Colonic mucosa (tissue), 4 donors: Measurements from ENCODE around the gene CCDC169. TPM values are rescaled to one million over a fixed set of nuclear protein-coding genes. Genes with fewer than 3 reads are reported as not detected.

Experiments used
- DNase-seq: peaks from one replicate; pipeline ENCODE4 v3.0.0-alpha.2; 2020
- H3K27ac ChIP-seq: fragments of 200-600 bp; one replicate; pipeline ENCODE4 v1.8.0; 2021
- H3K27me3 ChIP-seq: fragments of 200-600 bp; one replicate; pipeline ENCODE4 v1.8.0; 2021
- H3K36me3 ChIP-seq: fragments of 200-600 bp; one replicate; pipeline ENCODE4 v1.8.0; 2021
- H3K4me1 ChIP-seq: fragments of 200-600 bp; one replicate; pipeline ENCODE4 v1.8.0; 2021; ENCODE audit warnings: mild to moderate bottlenecking
- H3K4me3 ChIP-seq: fragments of 200-600 bp; one replicate; pipeline ENCODE4 v1.8.0; 2021
- H3K9ac ChIP-seq, 2 donors: one replicate each; pipeline ENCODE4 v1.7.0; 2013; ENCODE audit warnings: control low read depth in 2 of 2, low read depth in 2 of 2, low read length in 2 of 2
- H3K9me3 ChIP-seq: fragments of 200-600 bp; one replicate; pipeline ENCODE4 v1.8.0; 2021
- CTCF ChIP-seq: fragments of 200-600 bp; IDR thresholded peaks from one replicate; pipeline ENCODE4 v1.8.0; 2022; ENCODE audit warnings: antibody characterized with exemption, mild to moderate bottlenecking
- intact Hi-C: fragments of 100-400 bp; cut with DNase I; formaldehyde crosslinking; loops from one replicate; pipeline ENCODE4 v1.14.1; 2022
- total RNA-seq, 2 donors: library from RNA; stranded (reverse); fragmentation: NEBNext Ultra II Directional in 1 of 2; extraction: Animal tissue kit (Norgen Biotek cat#: 25700) in 1 of 2; gene quantifications; one replicate each; pipeline ENCODE4 v1.2.1, GENCODE V29; 2021
- donor health status: healthy.
- donor health status: DM: no; HTN: no; CAD: no.
- donor health status: DM: no; HTN: no; CAD: no.

Gene CCDC169
- total RNA-seq, 2 donors from 2014 or later, result 0.25 to 1.3 TPM

GRCh38 chr13:36190771-36191170 is 106.8 kb downstream of the CCDC169 start:
- intact Hi-C loops, result no loop called here
- Histone ChIP-seq H3K4me3 (no peak overlapping the region), H3K9me3 (no peaks in the 10 kb centered on the region), H3K27ac (no peak overlapping the region), H3K36me3 (no peaks in the 10 kb centered on the region), H3K9ac (no peak overlapping the region), H3K27me3 (no peaks in the 10 kb centered on the region), H3K4me1 (no peaks in the 10 kb centered on the region)
- no peak for TF ChIP-seq CTCF
- no peak for DNase-seq

- H3K27me3 ChIP-seq, result no peaks in the 10 kb centered on the region
- no peak for DNase-seq
- intact Hi-C loops, result no loop called here
- TF ChIP-seq CTCF, result no peak
- no peaks in the 10 kb centered on the region for H3K9me3 ChIP-seq
- H3K36me3 ChIP-seq, result no peaks in the 10 kb centered on the region
- no peak overlapping the region for H3K9ac ChIP-seq
- no peak overlapping the region for H3K4me3 ChIP-seq
- H3K4me1 ChIP-seq, result no peaks in the 10 kb centered on the region
- no peak overlapping the region for H3K27ac ChIP-seq
Observed at GRCh38 chr13:36188441-36188840, 109.2 kb downstream of the CCDC169 start.

GRCh38 chr13:36183901-36184300 is 113.7 kb downstream of the CCDC169 start:
- Histone ChIP-seq H3K9me3 (no peaks in the 10 kb centered on the region), H3K36me3 (no peaks in the 10 kb centered on the region), H3K27ac (no peak overlapping the region), H3K4me3 (no peak overlapping the region), H3K27me3 (no peaks in the 10 kb centered on the region), H3K9ac (no peak overlapping the region), H3K4me1 (no peaks in the 10 kb centered on the region)
- TF ChIP-seq CTCF, result no peak
- intact Hi-C loops, result no loop called here
- DNase-seq, result no peak

Other genes with a start within 250 kb of the CCDC169 start
- 1 to 10 TPM; 1.5 to 5.0 TPM for gene DCLK1, start 166.4 kb downstream of the CCDC169 start, total RNA-seq
- gene SOHLH2, start 83.3 kb downstream of the CCDC169 start, total RNA-seq, result under 1 TPM in 1 of 2 donors, not detected in 1; 0.32 TPM
- 10 to 100 TPM in 1 of 2 donors, 1 to 10 TPM in 1; 5.0 to 11.4 TPM for gene SPART, start 48.6 kb upstream of the CCDC169 start, total RNA-seq
- gene CCNA1, start 134.7 kb upstream of the CCDC169 start, total RNA-seq, result not detected